Kidney (tissue), 14 donors: Measurements from ENCODE around the gene SLC6A11. TPM values are rescaled to one million over a fixed set of nuclear protein-coding genes. Genes with fewer than 3 reads are reported as not detected.

Source experiments
- DNase-seq, 5 donors: peaks; one replicate each; pipeline ENCODE4 v3.0.0-alpha.2; 2013 to 2020
- FAIRE-seq: peaks from 2 replicates; lab custom pipeline; 2012; peaks lifted over from hg19 to GRCh38; lab: Jason Lieb, UNC
- H3K27ac ChIP-seq, 2 donors: one replicate each; pipeline ENCODE4 v1.7.0; 2013; ENCODE audit warnings: low read depth in 2 of 2, low read length in 2 of 2, inconsistent platforms in 1 of 2
- H3K27me3 ChIP-seq: one replicate; pipeline ENCODE4 v1.7.1; 2013; ENCODE audit warnings: low read length, inconsistent platforms; ENCODE audit not compliant: control insufficient read depth, insufficient read depth
- H3K36me3 ChIP-seq, 3 donors: one replicate each; pipeline versions ENCODE4 v1.7.0 to v1.7.1; 2013; ENCODE audit warnings: low read length in 3 of 3, control low read depth in 1 of 3, inconsistent platforms in 1 of 3; ENCODE audit not compliant: insufficient read depth in 3 of 3, control insufficient read depth in 2 of 3
- H3K4me1 ChIP-seq, 3 donors: one replicate each; pipeline versions ENCODE4 v1.7.0 to v1.7.1; 2013; ENCODE audit warnings: low read length in 3 of 3, inconsistent platforms in 1 of 3, low read depth in 1 of 3; ENCODE audit not compliant: control insufficient read depth in 2 of 3, insufficient read depth in 2 of 3
- H3K4me3 ChIP-seq, 3 donors: one replicate each; pipeline versions ENCODE4 v1.7.0 to v1.8.1; 2013; ENCODE audit warnings: low read length in 3 of 3, control low read depth in 1 of 3, inconsistent platforms in 1 of 3
- H3K9ac ChIP-seq, 3 donors: one replicate each; pipeline versions ENCODE4 v1.7.0 to v1.7.1; 2013; ENCODE audit warnings: low read length in 3 of 3, control low read depth in 1 of 3, inconsistent platforms in 1 of 3
- H3K9me3 ChIP-seq, 3 donors: one replicate each; pipeline versions ENCODE4 v1.7.0 to v1.7.1; 2013; ENCODE audit warnings: low read length in 3 of 3, control low read depth in 1 of 3, inconsistent platforms in 1 of 3; ENCODE audit not compliant: control insufficient read depth in 2 of 3, insufficient read depth in 1 of 3
- intact Hi-C: fragments of 100-400 bp; cut with DNase I; formaldehyde crosslinking; loops from one replicate; pipeline ENCODE4 v1.11.1; 2022
- polyA plus RNA-seq: library from polyadenylated mRNA; stranded (reverse); fragments of 350-450 nt; fragmentation: Illumina TruSeq; extraction: RNeasy Lipid Tissue Mini Kit (QIAGEN cat#74804); gene quantifications from one replicate; pipeline ENCODE4 v1.2.3, GENCODE V29; 2014; ENCODE audit warnings: low read depth, low replicate concordance; ENCODE audit not compliant: insufficient read depth
- total RNA-seq: library from RNA; stranded (reverse); fragmentation: NEBNext Ultra II Directional; extraction: Animal tissue kit (Norgen Biotek cat#: 25700); gene quantifications from one replicate; pipeline ENCODE4 v1.2.1, GENCODE V29; 2021
- TF ChIP-seq, protein P1 (sequence below): IDR thresholded peaks from 3 replicates; pipeline ENCODE4 v1.5.1; 2012; ENCODE audit warnings: mild to moderate bottlenecking, moderate library complexity, borderline replicate concordance; ENCODE audit not compliant: insufficient read depth; ENCODE audit errors: extremely low read depth
- donor health status: control.
- donor health status: control.
- donor health status: control.
- donor health status: control.
- donor health status: control.
- donor health status: DM: yes; HTN: yes; CAD: no.
- donor health status: Normal renal cell carcinoma (clear cell type).

SLC6A11 gene
- total and polyA plus RNA-seq, 2 donors from 2014 or later = 0.38 TPM; not detected in 1

- Histone ChIP-seq H3K4me1 (no peaks in the 10 kb centered on the region), H3K4me3 (no peak overlapping the region), H3K27ac (no peak overlapping the region), H3K27me3 (no peaks in the 10 kb centered on the region), H3K9me3 (no peaks in the 10 kb centered on the region), H3K9ac (no peak overlapping the region), H3K36me3 (no peaks in the 10 kb centered on the region)
- DNase-seq (no peak), FAIRE-seq (no peak)
- intact Hi-C loops = no loop called here
- TF ChIP-seq, protein P1, sequence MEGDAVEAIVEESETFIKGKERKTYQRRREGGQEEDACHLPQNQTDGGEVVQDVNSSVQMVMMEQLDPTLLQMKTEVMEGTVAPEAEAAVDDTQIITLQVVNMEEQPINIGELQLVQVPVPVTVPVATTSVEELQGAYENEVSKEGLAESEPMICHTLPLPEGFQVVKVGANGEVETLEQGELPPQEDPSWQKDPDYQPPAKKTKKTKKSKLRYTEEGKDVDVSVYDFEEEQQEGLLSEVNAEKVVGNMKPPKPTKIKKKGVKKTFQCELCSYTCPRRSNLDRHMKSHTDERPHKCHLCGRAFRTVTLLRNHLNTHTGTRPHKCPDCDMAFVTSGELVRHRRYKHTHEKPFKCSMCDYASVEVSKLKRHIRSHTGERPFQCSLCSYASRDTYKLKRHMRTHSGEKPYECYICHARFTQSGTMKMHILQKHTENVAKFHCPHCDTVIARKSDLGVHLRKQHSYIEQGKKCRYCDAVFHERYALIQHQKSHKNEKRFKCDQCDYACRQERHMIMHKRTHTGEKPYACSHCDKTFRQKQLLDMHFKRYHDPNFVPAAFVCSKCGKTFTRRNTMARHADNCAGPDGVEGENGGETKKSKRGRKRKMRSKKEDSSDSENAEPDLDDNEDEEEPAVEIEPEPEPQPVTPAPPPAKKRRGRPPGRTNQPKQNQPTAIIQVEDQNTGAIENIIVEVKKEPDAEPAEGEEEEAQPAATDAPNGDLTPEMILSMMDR = no peak
These were observed 145.9 kb downstream of the SLC6A11 start for GRCh38 chr3:10961921-10962320.

DNA sequence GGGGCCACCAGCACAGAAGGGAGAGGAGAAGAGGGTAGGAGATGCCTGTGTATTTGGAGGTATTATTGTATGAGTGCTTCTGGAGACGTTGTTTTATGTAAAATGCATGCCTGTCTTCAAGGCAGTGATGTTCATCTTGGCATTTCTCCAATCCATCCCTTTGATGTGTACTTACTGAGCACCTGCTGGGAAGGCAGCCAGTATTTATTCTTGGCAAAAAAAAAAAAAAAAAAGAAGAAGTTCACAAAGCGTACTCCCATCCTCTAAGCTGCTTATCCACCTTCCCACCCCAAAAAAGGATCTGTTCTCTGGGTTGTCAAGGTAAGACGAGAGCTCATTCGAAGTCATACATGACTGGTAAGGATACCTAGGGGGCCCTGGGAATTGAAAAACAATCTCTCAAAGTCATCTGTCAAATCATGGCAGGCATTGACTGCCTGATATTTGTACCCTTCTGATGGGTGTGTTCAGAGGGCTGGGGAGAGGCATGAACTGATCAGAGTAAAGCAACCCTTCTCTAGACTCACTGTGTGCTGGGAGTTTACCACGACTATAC is 146.5 kb downstream of the SLC6A11 start:
- no peaks in the 10 kb centered on the region for H3K9me3 ChIP-seq
- FAIRE-seq = no peak
- H3K4me3 ChIP-seq = no peak overlapping the region
- no peak overlapping the region for H3K27ac ChIP-seq
- no peak overlapping the region for H3K9ac ChIP-seq
- no peak for DNase-seq
- H3K4me1 ChIP-seq = no peaks in the 10 kb centered on the region
- H3K36me3 ChIP-seq = no peaks in the 10 kb centered on the region
- TF ChIP-seq, protein P1 = no peak
- intact Hi-C loops = no loop called here
- no peaks in the 10 kb centered on the region for H3K27me3 ChIP-seq

- DNase-seq (peak; percentile 26 to 78 (median 73)), FAIRE-seq (no peak)
- no peak overlapping the region for H3K9ac ChIP-seq
- no peaks in the 10 kb centered on the region for H3K27me3 ChIP-seq
- H3K4me1 ChIP-seq = no peaks in the 10 kb centered on the region
- intact Hi-C loops = no loop called here
- H3K9me3 ChIP-seq = no peaks in the 10 kb centered on the region
- no peak overlapping the region for H3K4me3 ChIP-seq
- no peak overlapping the region for H3K27ac ChIP-seq
- TF ChIP-seq, protein P1 = no peak
- H3K36me3 ChIP-seq = no peaks in the 10 kb centered on the region
These were observed 148.6 kb downstream of the SLC6A11 start for GRCh38 chr3:10964537-10965167.
